ENCODE results near the gene CCDC85B. TPM values are rescaled to one million over a fixed set of nuclear protein-coding genes. Genes with fewer than 3 reads are reported as not detected.

Gene CCDC85B
- total and polyA plus RNA-seq, 2 of the 13 experiments (the other 11 are each of a cell fraction or from before 2014, with no cell fraction given): 8.2 to 19.5 TPM

- TF ChIP-seq, protein P1, sequence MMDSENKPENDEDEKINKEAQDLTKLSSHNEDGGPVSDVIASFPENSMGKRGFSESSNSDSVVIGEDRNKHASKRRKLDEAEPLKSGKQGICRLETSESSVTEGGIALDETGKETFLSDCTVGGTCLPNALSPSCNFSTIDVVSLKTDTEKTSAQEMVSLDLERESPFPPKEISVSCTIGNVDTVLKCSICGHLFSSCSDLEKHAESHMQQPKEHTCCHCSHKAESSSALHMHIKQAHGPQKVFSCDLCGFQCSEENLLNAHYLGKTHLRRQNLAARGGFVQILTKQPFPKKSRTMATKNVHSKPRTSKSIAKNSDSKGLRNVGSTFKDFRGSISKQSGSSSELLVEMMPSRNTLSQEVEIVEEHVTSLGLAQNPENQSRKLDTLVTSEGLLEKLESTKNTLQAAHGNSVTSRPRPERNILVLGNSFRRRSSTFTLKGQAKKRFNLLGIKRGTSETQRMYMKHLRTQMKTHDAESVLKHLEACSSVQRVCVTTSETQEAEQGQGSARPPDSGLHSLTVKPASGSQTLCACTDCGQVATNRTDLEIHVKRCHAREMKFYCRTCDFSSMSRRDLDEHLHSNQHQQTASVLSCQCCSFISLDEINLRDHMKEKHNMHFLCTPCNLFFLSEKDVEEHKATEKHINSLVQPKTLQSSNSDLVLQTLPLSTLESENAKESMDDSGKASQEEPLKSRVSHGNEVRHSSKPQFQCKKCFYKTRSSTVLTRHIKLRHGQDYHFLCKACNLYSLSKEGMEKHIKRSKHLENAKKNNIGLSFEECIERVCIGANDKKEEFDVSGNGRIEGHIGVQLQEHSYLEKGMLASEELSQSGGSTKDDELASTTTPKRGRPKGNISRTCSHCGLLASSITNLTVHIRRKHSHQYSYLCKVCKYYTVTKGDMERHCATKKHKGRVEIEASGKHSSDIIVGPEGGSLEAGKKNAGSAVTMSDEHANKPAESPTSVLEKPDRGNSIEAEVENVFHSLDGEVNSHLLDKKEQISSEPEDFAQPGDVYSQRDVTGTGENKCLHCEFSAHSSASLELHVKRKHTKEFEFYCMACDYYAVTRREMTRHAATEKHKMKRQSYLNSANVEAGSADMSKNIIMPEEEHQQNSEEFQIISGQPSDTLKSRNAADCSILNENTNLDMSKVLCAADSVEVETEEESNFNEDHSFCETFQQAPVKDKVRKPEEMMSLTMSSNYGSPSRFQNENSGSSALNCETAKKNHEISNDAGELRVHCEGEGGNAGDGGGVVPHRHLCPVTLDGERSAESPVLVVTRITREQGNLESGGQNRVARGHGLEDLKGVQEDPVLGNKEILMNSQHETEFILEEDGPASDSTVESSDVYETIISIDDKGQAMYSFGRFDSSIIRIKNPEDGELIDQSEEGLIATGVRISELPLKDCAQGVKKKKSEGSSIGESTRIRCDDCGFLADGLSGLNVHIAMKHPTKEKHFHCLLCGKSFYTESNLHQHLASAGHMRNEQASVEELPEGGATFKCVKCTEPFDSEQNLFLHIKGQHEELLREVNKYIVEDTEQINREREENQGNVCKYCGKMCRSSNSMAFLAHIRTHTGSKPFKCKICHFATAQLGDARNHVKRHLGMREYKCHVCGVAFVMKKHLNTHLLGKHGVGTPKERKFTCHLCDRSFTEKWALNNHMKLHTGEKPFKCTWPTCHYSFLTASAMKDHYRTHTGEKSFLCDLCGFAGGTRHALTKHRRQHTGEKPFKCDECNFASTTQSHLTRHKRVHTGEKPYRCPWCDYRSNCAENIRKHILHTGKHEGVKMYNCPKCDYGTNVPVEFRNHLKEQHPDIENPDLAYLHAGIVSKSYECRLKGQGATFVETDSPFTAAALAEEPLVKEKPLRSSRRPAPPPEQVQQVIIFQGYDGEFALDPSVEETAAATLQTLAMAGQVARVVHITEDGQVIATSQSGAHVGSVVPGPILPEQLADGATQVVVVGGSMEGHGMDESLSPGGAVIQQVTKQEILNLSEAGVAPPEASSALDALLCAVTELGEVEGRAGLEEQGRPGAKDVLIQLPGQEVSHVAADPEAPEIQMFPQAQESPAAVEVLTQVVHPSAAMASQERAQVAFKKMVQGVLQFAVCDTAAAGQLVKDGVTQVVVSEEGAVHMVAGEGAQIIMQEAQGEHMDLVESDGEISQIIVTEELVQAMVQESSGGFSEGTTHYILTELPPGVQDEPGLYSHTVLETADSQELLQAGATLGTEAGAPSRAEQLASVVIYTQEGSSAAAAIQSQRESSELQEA (CRISPR knock-in tag; IDR thresholded peaks at IDR 0.05; ENCODE audit: not compliant biosample characterization): no peak
- no peak for TF ChIP-seq TEF (CRISPR knock-in tag; IDR thresholded peaks at IDR 0.05)
- TF ChIP-seq PHF21A (CRISPR knock-in tag; IDR thresholded peaks at IDR 0.05): peak; percentile 51; the same call in 1 of the 2 replicates
- TF ChIP-seq KLF6 (CRISPR knock-in tag; IDR thresholded peaks at IDR 0.05): no peak
- peak; percentile 35; the same call in 1 of the 2 replicates for TF ChIP-seq ZKSCAN1 (IDR thresholded peaks at IDR 0.05; ENCODE audit: low read length)
- TF ChIP-seq NCOA2 (CRISPR knock-in tag; IDR thresholded peaks at IDR 0.05): no peak; the same call in 1 of the 2 replicates
- TF ChIP-seq STAG1 (CRISPR knock-in tag; IDR thresholded peaks at IDR 0.05): no peak
- TF ChIP-seq ZNF737 (CRISPR knock-in tag; IDR thresholded peaks at IDR 0.05; ENCODE audit: borderline replicate concordance): no peak
- peak; percentile 65 for TF ChIP-seq RBFOX2 (IDR thresholded peaks at IDR 0.05; ENCODE audit: low read depth, low read length)
- no peak; the same call in 1 of the 2 replicates for TF ChIP-seq ZBTB2 (CRISPR knock-in tag; IDR thresholded peaks at IDR 0.05; ENCODE audit: low read depth)
- TF ChIP-seq AGO2 (optimal IDR thresholded peaks at IDR 0.05; ENCODE audit: low read depth, low read length): no peak
- TF ChIP-seq ZNF530 (CRISPR knock-in tag; IDR thresholded peaks at IDR 0.05; ENCODE audit: low read depth): no peak
- no peak for TF ChIP-seq RAD21 (CRISPR knock-in tag; IDR thresholded peaks at IDR 0.05)
- no peak for TF ChIP-seq ZNF431 (CRISPR knock-in tag; IDR thresholded peaks at IDR 0.05; ENCODE audit: borderline replicate concordance, low read depth)
- no peak for TF ChIP-seq ZNF383 (CRISPR knock-in tag; IDR thresholded peaks at IDR 0.05; ENCODE audit: borderline replicate concordance)
- TF ChIP-seq ZNF335 (CRISPR knock-in tag; IDR thresholded peaks at IDR 0.05): no peak
- TF ChIP-seq ZNF652 (CRISPR knock-in tag; IDR thresholded peaks at IDR 0.05; ENCODE audit: borderline replicate concordance, low read depth): no peak
- TF ChIP-seq, protein P2, sequence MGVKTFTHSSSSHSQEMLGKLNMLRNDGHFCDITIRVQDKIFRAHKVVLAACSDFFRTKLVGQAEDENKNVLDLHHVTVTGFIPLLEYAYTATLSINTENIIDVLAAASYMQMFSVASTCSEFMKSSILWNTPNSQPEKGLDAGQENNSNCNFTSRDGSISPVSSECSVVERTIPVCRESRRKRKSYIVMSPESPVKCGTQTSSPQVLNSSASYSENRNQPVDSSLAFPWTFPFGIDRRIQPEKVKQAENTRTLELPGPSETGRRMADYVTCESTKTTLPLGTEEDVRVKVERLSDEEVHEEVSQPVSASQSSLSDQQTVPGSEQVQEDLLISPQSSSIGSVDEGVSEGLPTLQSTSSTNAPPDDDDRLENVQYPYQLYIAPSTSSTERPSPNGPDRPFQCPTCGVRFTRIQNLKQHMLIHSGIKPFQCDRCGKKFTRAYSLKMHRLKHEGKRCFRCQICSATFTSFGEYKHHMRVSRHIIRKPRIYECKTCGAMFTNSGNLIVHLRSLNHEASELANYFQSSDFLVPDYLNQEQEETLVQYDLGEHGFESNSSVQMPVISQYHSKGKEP (CRISPR knock-in tag; IDR thresholded peaks at IDR 0.05): no peak
Observed at GRCh38 chr11:65873318-65874156, 16.9 kb upstream of the CCDC85B start (continued).

Measured in HepG2 (cell line).